HG02623 (cell line): Measurements from ENCODE around the gene CENPX.
"Not testable (repeated sequence)": the region's sequence is repeated elsewhere in the genome, so short reads cannot be mapped to it uniquely, and the experiment has no call there.

Experiments used
- ATAC-seq: cut with Tn5 transposase; IDR thresholded peaks from one replicate; pipeline ENCODE4 v1.9.1; 2021; ENCODE audit warnings: moderate library complexity; ENCODE audit not compliant: unreplicated experiment

Gene CENPX

GRCh38 chr17:82039695-82040299 is 17.1 kb upstream of the CENPX start:
- ATAC-seq: no peak

GRCh38 chr17:82038796-82039409 is 16.2 kb upstream of the CENPX start:
- ATAC-seq: not testable (repeated sequence)

GRCh38 chr17:82037889-82038195 is 15.2 kb upstream of the CENPX start:
- ATAC-seq: no peak

GRCh38 chr17:82037092-82037888 is 14.6 kb upstream of the CENPX start, which contains the start of gene DCXR:
TSS of gene DCXR (minus strand) at chr17:82037697. CDS start at chr17:82037682, 15 bp downstream.
- peak; percentile 86 for ATAC-seq

- ATAC-seq: no peak
Measured at GRCh38 chr17:82036634-82037091, 14.0 kb upstream of the CENPX start.

- ATAC-seq: no peak
Measured at GRCh38 chr17:82035956-82036633, 13.4 kb upstream of the CENPX start.

GRCh38 chr17:82035488-82035887 is 12.8 kb upstream of the CENPX start:
- ATAC-seq: no peak

- ATAC-seq: no peak
Measured at GRCh38 chr17:82034371-82035011, 11.8 kb upstream of the CENPX start.

GRCh38 chr17:82033359-82034085 is 10.8 kb upstream of the CENPX start:
- no peak for ATAC-seq

- ATAC-seq: no peak
Measured at GRCh38 chr17:82031885-82032627, 9.4 kb upstream of the CENPX start.

GRCh38 chr17:82031303-82031884 is 8.7 kb upstream of the CENPX start, which contains the start of gene RAC3:
TSS of gene RAC3 (plus strand) at chr17:82031678. CDS start at chr17:82031762, 84 bp downstream.
- ATAC-seq: no peak

- peak; percentile 38 for ATAC-seq
Measured at GRCh38 chr17:82030470-82031302, 8.0 kb upstream of the CENPX start.

- ATAC-seq: no peak
Measured at GRCh38 chr17:82029990-82030469, 7.4 kb upstream of the CENPX start.

GRCh38 chr17:82029391-82029790 is 6.7 kb upstream of the CENPX start:
- no peak for ATAC-seq

- no peak for ATAC-seq
Measured at GRCh38 chr17:82028966-82029365, 6.3 kb upstream of the CENPX start.

GRCh38 chr17:82028246-82028645 is 5.6 kb upstream of the CENPX start:
- no peak for ATAC-seq

GRCh38 chr17:82025401-82026107 is 2.9 kb upstream of the CENPX start:
- no peak for ATAC-seq
